Muscle of leg (tissue), 16 donors: Measurements from ENCODE around the gene ST8SIA2. TPM values are rescaled to one million over a fixed set of nuclear protein-coding genes. Genes with fewer than 3 reads are reported as not detected.

ENCODE experiments used
- DNase-seq: peaks from one replicate; pipeline ENCODE4 v3.0.0; 2013
- H3K27ac ChIP-seq: one replicate; pipeline ENCODE4 v1.5.1; 2013; ENCODE audit warnings: mild to moderate bottlenecking, low read length, control low read depth
- H3K27me3 ChIP-seq: one replicate; pipeline ENCODE4 v1.6.1; 2013; ENCODE audit warnings: low read length; ENCODE audit not compliant: control insufficient read depth, insufficient read depth
- H3K36me3 ChIP-seq: one replicate; pipeline ENCODE4 v1.6.1; 2013; ENCODE audit warnings: low read length; ENCODE audit not compliant: control insufficient read depth, insufficient read depth
- H3K4me1 ChIP-seq: one replicate; pipeline ENCODE4 v1.6.1; 2013; ENCODE audit warnings: low read length; ENCODE audit not compliant: control insufficient read depth, insufficient read depth
- H3K4me3 ChIP-seq: one replicate; pipeline ENCODE4 v1.5.1; 2013; ENCODE audit warnings: low read length, control low read depth
- H3K9me3 ChIP-seq: replicated peaks from 2 replicates; pipeline ENCODE4 v1.6.1; 2013; ENCODE audit warnings: low read depth, low read length; ENCODE audit not compliant: control insufficient read depth
- WGBS: methylation state at CpG from one replicate; pipeline ENCODE4 v1.1.5; 2013; ENCODE audit warnings: missing lambda C conversion rate; ENCODE audit not compliant: insufficient coverage; 5-methylcytosine and 5-hydroxymethylcytosine counted together
- long read RNA-seq, 11 donors: transcript quantifications; one replicate each; lab custom pipeline, GENCODE V29; 2026
- polyA plus RNA-seq, 8 donors: library from polyadenylated mRNA; unstranded; fragments of 120-200 nt; gene quantifications; one replicate each; pipeline versions ENCODE4 v1.2.1 to v1.2.3, GENCODE V29; 2013; ENCODE audit warnings: inconsistent platforms in 1 of 8, low replicate concordance in 1 of 8; ENCODE audit not compliant: insufficient read length in 8 of 8, insufficient read depth in 1 of 8
- total RNA-seq: library from RNA; stranded (reverse); fragments of 120-200 nt; gene quantifications from one replicate; pipeline ENCODE4 v1.2.4, GENCODE V29; 2013

ST8SIA2 gene
- 9.2 TPM for total RNA-seq
- 10 to 100 TPM in 7 of 8 donors, 1 to 10 TPM in 1; 9.0 to 19.3 (median 17.0) TPM for polyA plus RNA-seq
- long read RNA-seq, donor 1, full-length matches to known transcripts: 2 of 2 reads
- long read RNA-seq, donor 1, partial matches to known transcripts: 0 of 2 reads
- long read RNA-seq, donor 1, other reads (novel, unspliced or antisense): 0 of 2 reads
- long read RNA-seq, donor 2: 0 reads
- long read RNA-seq, donor 3, full-length matches to known transcripts: 7 of 7 reads
- long read RNA-seq, donor 3, partial matches to known transcripts: 0 of 7 reads
- long read RNA-seq, donor 3, other reads (novel, unspliced or antisense): 0 of 7 reads
- long read RNA-seq, donor 4, full-length matches to known transcripts: 5 of 5 reads
- long read RNA-seq, donor 4, partial matches to known transcripts: 0 of 5 reads
- long read RNA-seq, donor 4, other reads (novel, unspliced or antisense): 0 of 5 reads
- long read RNA-seq, donor 5, full-length matches to known transcripts: 4 of 11 reads
- long read RNA-seq, donor 5, partial matches to known transcripts: 7 of 11 reads
- long read RNA-seq, donor 5, other reads (novel, unspliced or antisense): 0 of 11 reads
- long read RNA-seq, donor 6, full-length matches to known transcripts: 3 of 3 reads
- long read RNA-seq, donor 6, partial matches to known transcripts: 0 of 3 reads
- long read RNA-seq, donor 6, other reads (novel, unspliced or antisense): 0 of 3 reads
- long read RNA-seq, donor 7, full-length matches to known transcripts: 5 of 5 reads
- long read RNA-seq, donor 7, partial matches to known transcripts: 0 of 5 reads
- long read RNA-seq, donor 7, other reads (novel, unspliced or antisense): 0 of 5 reads
- long read RNA-seq, donor 8, full-length matches to known transcripts: 7 of 7 reads
- long read RNA-seq, donor 8, partial matches to known transcripts: 0 of 7 reads
- long read RNA-seq, donor 8, other reads (novel, unspliced or antisense): 0 of 7 reads
- long read RNA-seq, donor 9, full-length matches to known transcripts: 6 of 6 reads
- long read RNA-seq, donor 9, partial matches to known transcripts: 0 of 6 reads
- long read RNA-seq, donor 9, other reads (novel, unspliced or antisense): 0 of 6 reads
- long read RNA-seq, donor 10, full-length matches to known transcripts: 2 of 2 reads
- long read RNA-seq, donor 10, partial matches to known transcripts: 0 of 2 reads
- long read RNA-seq, donor 10, other reads (novel, unspliced or antisense): 0 of 2 reads
- long read RNA-seq, donor 11, full-length matches to known transcripts: 2 of 2 reads
- long read RNA-seq, donor 11, partial matches to known transcripts: 0 of 2 reads
- long read RNA-seq, donor 11, other reads (novel, unspliced or antisense): 0 of 2 reads

- Histone ChIP-seq H3K27ac (peak within 1 kb of the TSS; percentile 35), H3K4me1 (peaks cover 23% of the 10 kb centered on the region), H3K36me3 (no peaks in the 10 kb centered on the region), H3K9me3 (no peaks in the 10 kb centered on the region), H3K27me3 (peaks cover 70% of the 10 kb centered on the region), H3K4me3 (peak within 1 kb of the TSS; percentile 66)
- peak; percentile 84 for DNase-seq
- WGBS: 3% methylated on average over 69 of the region's 78 CpGs
These were observed at the start of gene ST8SIA2 for GRCh38 chr15:92393071-92393979. Gene ST8SIA2 (plus strand): TSS chr15:92393881. CDS start chr15:92394065, 184 bp downstream.

GRCh38 chr15:92343924-92344643 is 49.6 kb upstream of the ST8SIA2 start:
- peaks cover 45% of the 10 kb centered on the region for H3K27me3 ChIP-seq
- H3K4me3 ChIP-seq: no peak overlapping the region
- DNase-seq: peak; percentile 66

GRCh38 chr15:92346063-92346462 is 47.6 kb upstream of the ST8SIA2 start:
- DNase-seq: no peak
- no peaks in the 10 kb centered on the region for H3K36me3 ChIP-seq
- H3K27ac ChIP-seq: no peak overlapping the region
- peaks cover 2% of the 10 kb centered on the region for H3K9me3 ChIP-seq
- no peak overlapping the region for H3K4me3 ChIP-seq
- H3K27me3 ChIP-seq: peaks cover 45% of the 10 kb centered on the region
- peaks cover 10% of the 10 kb centered on the region for H3K4me1 ChIP-seq

More at GRCh38 chr15:92343924-92344643, 49.6 kb upstream of the ST8SIA2 start:
- H3K36me3 ChIP-seq: no peaks in the 10 kb centered on the region
- WGBS: 41% methylated on average over 8 of the region's 17 CpGs
- H3K27ac ChIP-seq: no peak overlapping the region
- H3K4me1 ChIP-seq: peaks cover 10% of the 10 kb centered on the region
- peaks cover under 1% of the 10 kb centered on the region for H3K9me3 ChIP-seq

GRCh38 chr15:92355307-92355706 is 38.4 kb upstream of the ST8SIA2 start:
- Histone ChIP-seq H3K27ac (no peak overlapping the region), H3K4me3 (no peak overlapping the region), H3K9me3 (no peaks in the 10 kb centered on the region), H3K36me3 (no peaks in the 10 kb centered on the region), H3K4me1 (no peaks in the 10 kb centered on the region), H3K27me3 (peaks cover 2% of the 10 kb centered on the region)
- WGBS: 89% methylated on average over 3 of the region's 3 CpGs
- DNase-seq: no peak

GRCh38 chr15:92361321-92362000 is 32.2 kb upstream of the ST8SIA2 start:
- WGBS: 73% methylated on average over 7 of the region's 10 CpGs
- no peak for DNase-seq
- H3K4me3 ChIP-seq: no peak overlapping the region
- H3K9me3 ChIP-seq: no peaks in the 10 kb centered on the region
- no peaks in the 10 kb centered on the region for H3K4me1 ChIP-seq
- H3K27ac ChIP-seq: no peak overlapping the region
- no peaks in the 10 kb centered on the region for H3K36me3 ChIP-seq
- peaks cover 8% of the 10 kb centered on the region for H3K27me3 ChIP-seq

- Histone ChIP-seq H3K4me3 (no peak overlapping the region), H3K9me3 (peaks cover 2% of the 10 kb centered on the region), H3K4me1 (no peaks in the 10 kb centered on the region), H3K27ac (no peak overlapping the region), H3K36me3 (no peaks in the 10 kb centered on the region), H3K27me3 (peaks cover 8% of the 10 kb centered on the region)
- WGBS: 100% methylated on average over 1 of the region's 3 CpGs
- no peak for DNase-seq
These were observed 31.7 kb upstream of the ST8SIA2 start for GRCh38 chr15:92362001-92362350.

- H3K27me3 ChIP-seq: peaks cover 6% of the 10 kb centered on the region
- no peak overlapping the region for H3K27ac ChIP-seq
- H3K9me3 ChIP-seq: peaks cover 4% of the 10 kb centered on the region
- WGBS: 63% methylated on average over 2 of the region's 6 CpGs
- H3K36me3 ChIP-seq: no peaks in the 10 kb centered on the region
- no peaks in the 10 kb centered on the region for H3K4me1 ChIP-seq
- no peak for DNase-seq
- no peak overlapping the region for H3K4me3 ChIP-seq
These were observed 28.6 kb upstream of the ST8SIA2 start for GRCh38 chr15:92365084-92365483.

GRCh38 chr15:92365906-92366305 is 27.8 kb upstream of the ST8SIA2 start:
- Histone ChIP-seq H3K9me3 (peaks cover 4% of the 10 kb centered on the region), H3K4me3 (no peak overlapping the region), H3K27ac (no peak overlapping the region), H3K4me1 (no peaks in the 10 kb centered on the region), H3K27me3 (peaks cover 6% of the 10 kb centered on the region), H3K36me3 (no peaks in the 10 kb centered on the region)
- 100% methylated on average over 1 of the region's 3 CpGs for WGBS
- no peak for DNase-seq
